NCI-H82 treated with DMSO at 0.1 percent for 48 hours (cell line): ENCODE measurements around the gene DNTTIP2.
"Not testable (repeated sequence)": the region's sequence is repeated elsewhere in the genome, so short reads cannot be mapped to it uniquely, and the experiment has no call there.

Experiments used
- DNase-seq: peaks from one replicate; lab custom pipeline; 2025; ENCODE audit not compliant: unreplicated experiment; lab: John Stamatoyannopoulos, UW

The DNTTIP2 gene

DNA sequence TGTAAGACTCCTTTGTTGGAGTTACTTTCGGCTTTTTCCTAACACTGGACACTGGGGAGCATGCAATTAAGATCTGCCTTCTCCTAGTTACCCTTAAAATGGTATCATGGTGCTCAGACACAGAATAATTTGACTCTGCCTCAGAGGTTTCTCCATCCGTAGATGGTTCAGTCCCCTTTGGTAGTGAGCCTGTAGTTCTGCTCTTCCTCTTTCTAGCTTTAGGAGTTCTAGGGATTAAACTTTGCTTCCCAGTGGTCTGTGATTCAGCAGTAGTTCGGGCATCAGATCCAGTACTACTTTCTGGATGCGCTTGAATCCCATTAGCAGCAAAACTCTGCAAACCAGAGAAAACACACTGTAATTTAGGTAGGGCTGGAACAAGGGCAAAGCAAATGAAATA lies 1.5 kb downstream of the DNTTIP2 start:
- DNase-seq, result no peak

DNA sequence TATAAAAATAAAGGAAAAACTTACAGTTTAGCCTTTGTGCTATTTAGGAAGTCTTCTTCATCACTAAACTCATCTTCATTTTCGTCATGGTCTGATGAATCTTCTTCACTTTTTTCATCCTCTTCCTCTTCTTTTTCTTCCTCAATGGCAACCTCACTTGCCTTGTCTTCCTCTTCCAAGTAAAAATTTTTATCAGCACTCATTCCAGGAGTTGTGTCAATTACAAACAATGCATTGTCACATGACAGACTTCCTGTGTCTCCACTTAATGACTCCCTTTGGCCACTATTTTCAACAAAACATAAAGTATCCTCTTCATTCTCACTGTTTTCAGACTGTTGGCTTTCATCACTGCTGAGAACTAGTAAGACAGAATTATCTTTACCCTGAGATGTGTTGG lies 2.8 kb downstream of the DNTTIP2 start:
- no peak for DNase-seq

DNA sequence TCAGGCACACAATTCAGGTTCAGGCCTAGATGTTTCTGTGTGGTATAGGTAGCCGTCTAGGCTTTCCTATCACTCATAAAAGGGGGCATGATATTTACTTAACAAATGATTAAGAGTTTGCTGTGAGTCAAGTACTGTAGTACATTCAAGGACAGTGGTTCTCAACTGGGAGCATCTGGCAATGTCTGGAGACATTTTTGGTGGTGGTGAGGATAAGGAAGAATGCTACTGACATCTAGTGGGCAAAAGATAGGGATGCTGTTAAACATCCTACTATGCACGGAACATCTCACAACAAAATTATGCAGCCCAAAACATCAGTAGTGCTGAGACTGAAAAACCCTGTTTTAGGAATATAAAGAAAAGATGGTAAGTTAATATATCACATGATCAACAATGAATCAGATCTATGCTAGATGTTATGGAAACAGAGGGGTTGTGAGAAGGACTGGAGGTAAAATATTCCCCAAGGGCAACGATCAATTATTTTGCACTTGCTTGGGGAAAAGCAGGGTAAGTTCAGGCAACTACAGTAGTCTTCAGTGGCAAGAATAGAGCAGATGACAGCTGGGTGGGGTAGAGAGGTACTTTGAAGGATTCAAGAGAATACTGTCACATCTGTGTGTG lies 4.9 kb downstream of the DNTTIP2 start:
- no peak for DNase-seq

DNA sequence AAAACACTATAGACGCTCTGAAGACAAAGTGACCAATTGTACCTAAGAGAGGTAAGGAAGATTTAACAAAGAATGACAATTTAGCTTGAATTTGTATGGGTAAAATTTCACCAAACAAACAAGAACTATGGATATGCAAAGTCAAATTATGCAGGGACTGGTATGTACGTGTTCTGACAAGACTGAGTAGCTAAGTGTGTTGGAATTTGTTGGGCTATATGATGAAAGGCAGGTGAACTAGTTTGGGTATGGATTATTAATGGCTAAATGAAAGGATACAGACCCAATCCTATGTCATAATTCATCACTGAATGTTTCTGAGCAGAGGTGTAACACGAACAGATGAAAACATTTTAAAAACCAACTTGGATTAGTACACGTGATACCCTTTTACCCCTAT lies 7.6 kb downstream of the DNTTIP2 start:
- DNase-seq, result no peak

DNA sequence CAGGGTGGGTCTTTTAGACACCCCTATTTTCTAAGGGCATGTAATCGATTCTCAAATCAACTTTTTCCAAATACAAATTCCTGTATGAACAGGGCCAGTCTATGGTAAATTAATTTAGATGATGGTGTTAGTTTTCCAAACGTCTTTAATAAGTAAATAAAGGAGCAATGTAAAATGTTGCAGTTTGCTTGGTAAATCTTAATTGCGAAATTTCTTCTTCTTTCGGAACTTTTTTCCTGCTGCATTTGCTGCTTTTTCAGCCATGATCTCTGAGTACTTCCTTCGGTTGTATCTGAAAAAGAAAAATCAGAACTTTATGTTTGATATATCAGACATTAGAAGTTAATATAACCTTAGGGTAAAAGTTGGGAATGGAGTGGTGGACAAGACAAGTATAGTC lies 9.4 kb downstream of the DNTTIP2 start:
- DNase-seq, result no peak

DNA sequence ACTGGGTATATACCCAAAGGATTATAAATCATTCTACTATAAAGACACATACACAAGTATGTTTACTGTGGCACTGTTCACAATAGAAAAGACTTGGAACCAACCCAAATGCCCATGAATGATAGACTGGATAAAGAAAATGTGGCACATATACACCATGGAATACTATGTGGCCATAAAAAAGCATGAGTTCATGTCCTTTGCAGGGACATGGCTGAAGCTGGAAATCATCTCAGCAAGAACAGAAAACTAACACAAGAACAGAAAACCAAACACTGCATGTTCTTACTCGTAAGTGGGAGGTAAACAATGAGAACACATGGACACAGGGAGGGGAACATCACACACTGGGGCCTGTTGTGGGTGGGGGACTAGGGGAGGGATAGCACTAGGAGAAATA lies 10.5 kb downstream of the DNTTIP2 start:
- DNase-seq, result not testable (repeated sequence)

DNA sequence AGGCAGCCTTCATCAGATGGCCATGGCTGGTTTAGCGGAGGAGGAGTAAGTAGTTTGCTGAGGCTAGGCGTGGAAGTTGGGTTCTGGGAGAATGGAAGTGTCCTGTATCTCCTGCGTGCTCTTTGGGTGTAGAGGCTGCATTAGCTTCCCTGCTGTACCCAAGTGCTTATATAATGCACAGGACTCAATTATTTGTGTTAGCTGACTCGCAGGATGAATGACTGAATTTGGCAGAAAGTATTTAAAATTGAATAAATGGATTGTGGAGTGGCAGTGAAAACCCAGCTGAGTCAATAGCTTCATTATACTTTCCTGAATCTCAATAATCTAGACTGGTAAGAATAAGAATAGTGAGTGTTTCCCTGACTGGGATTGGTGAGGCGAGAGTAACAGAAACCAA lies 13.8 kb downstream of the DNTTIP2 start:
- no peak for DNase-seq

DNA sequence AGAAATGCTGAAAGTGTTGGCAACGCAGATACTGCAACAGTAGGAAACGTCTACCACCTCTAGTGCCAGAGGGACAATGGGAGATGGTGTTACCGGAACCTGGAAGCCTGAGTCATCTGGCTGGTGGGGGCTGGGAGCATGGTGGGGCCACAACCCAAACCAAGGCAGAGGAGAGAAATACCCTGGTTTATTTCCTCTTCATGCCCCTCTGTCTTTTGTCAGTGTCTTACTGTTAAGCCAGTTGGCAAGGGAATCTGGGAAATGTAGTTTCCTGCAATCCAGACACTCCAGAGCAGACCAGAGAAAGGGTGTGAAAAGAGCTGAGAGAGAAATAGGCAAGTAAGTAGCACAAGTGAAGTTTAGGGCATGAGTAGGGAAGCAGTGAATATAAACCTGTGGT lies 14.8 kb downstream of the DNTTIP2 start:
- DNase-seq, result no peak

DNA sequence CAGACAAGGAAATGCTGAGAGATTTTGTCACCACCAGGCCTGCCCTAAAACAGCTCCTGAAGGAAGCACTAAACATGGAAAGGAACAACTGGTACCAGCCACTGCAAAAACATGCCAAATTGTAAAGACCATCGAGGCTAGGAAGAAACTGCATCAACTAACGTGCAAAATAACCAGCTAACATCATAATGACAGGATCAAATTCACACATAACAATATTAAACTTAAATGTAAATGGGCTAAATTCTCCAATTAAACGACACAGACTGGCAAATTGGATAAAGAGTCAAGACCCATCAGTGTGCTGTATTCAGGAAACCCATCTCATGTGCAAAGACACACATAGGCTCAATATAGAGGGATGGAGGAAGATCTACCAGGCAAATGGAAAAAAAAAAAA lies 21.4 kb downstream of the DNTTIP2 start:
- not testable (repeated sequence) for DNase-seq

- not testable (repeated sequence) for DNase-seq
Observed at GRCh38 chr1:93855983-93856382, 23.0 kb downstream of the DNTTIP2 start.

DNA sequence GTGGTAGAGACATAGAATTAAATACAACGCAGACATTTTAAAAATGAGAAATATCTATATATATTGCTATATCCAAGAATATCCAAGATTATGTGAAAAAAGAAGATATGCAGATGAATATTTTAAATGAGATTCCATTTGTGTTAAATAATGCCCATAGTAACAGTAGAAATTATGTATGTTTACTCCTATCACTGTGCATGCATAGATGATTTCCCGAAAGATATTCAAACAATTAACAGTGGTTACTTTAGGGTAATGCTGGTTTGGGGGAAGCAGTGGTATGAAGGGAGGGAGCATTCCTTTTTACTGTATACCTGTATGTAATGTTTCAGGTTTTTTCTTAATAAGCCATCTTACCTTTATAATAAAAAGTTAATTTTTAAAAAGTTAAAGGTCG lies 25.1 kb downstream of the DNTTIP2 start:
- no peak for DNase-seq

GRCh38 chr1:93851878-93852277 lies 27.1 kb downstream of the DNTTIP2 start:
- no peak for DNase-seq

DNA sequence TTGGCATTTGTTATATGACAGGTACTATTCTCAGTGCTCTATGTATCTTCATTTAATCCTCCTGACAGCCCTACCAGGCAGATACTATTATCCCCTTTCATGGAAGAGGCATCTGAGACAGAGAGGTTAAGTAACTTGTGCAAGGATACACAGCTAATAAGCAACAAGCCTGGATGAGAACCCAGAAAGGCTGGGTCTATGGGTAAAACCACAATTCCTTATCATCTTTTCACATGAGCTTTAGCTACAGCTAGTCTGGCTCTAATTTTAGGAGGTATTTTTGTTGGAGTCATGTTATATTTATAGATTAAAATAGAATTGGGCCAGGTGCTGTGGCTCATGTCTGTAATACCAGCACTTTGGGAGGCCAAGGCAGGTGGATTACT lies 27.7 kb downstream of the DNTTIP2 start:
- DNase-seq, result no peak

DNA sequence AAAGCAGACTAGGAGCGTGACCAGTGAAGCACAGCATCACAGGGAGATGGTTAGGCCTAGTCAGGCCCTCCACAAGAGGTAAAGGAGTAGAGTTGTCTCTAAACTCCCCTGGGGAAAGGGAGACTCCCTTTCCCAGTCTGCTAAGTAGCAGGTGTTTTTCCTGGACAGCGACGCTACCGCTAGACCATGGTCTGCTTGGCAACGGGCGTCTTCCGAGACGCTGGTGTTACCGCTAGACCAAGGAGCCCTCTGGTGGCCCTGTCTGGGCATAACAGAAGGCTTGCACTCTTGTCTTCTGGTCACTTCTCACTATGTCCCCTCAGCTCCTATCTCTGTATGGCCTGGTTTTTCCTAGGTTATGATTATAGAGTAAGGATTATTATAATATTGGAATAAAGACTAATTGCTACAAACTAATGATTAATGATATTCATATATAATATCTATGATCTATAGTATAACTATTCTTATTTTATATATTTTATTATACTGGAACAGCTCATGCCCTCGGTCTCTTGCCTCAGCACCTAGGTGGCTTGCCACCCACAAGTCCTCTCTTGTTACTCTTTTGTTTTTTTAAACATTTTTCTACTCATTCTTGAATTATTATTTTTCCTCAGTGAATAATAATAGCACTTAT lies 28.2 kb downstream of the DNTTIP2 start:
- DNase-seq, result not testable (repeated sequence)

DNA sequence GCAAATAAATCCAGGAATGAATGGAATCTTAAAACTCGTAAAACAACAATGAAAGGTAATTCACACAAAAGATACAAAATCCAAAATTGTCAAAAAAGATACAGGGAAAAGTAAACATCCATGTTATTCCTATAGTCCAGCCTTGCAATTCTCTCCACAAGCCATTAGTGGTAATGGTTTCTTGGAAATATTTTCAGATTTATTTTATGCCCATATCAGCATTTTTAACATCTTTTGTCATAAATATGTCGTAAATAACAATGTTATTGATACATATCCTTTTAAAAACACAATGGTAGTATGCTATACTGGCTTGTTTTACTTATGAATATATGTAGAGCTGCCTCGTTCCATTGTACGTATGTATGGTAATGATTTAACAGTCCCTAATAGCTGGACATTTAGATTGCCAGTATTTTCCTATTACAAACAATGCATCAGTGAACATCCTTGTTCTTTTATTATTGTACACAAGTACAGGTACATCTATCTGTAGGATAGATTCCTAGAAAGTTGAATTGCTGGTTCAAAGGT lies 30.6 kb downstream of the DNTTIP2 start:
- no peak for DNase-seq

GRCh38 chr1:93847811-93848288 lies 31.2 kb downstream of the DNTTIP2 start:
- peak; percentile 45 for DNase-seq

GRCh38 chr1:93846992-93847810 lies 31.8 kb downstream of the DNTTIP2 start:
- peak; percentile 82 for DNase-seq

GRCh38 chr1:93846206-93846991 lies 32.6 kb downstream of the DNTTIP2 start:
- peak; percentile 66 for DNase-seq

GRCh38 chr1:93845538-93846205 lies 33.3 kb downstream of the DNTTIP2 start:
- DNase-seq, result no peak

DNA sequence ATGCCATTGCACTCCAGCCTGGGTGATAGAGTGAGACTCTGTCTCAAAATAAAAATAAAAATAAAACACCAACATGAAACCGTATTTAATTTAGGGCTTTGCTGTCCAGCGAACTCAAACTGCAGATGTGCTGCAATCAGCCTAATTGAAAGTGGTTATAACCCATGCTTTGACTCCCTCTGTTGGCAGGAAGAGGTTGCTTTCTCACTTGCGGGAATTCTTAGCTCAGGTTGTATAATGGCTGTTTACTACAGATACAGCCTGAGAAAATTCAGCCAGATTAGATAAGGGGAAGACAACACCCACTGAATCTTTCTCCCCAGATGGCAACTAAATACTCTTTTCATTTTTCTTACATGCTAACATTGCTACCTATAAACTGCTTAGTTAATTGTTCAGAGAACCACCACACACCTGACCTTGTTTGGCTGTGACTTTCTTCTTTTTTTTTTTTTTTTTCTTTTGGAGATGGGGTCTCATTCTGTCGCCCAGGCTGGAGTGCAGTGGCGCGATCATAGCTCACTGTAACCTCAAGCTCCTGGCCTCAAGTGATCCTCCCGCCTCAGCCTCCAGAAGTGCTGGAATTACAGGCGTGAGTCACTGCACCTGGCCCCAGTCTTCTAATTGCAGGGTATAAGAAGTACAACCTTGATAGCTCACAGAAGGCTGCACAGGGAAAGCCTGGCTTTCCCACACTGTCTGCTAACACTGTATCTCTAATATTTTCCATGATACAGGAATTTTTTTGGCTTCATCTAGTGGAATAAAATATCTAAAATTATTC lies 34.6 kb downstream of the DNTTIP2 start:
- peak; percentile 57 for DNase-seq
